Ascending aorta (tissue), 2 donors: ENCODE measurements around the gene GLYR1. TPM values are rescaled to one million over a fixed set of nuclear protein-coding genes. Genes with fewer than 3 reads are reported as not detected.

Experiments
- DNase-seq, 2 donors: peaks; one replicate each; pipeline ENCODE4 v3.0.0-alpha.2; 2019; ENCODE audit warnings: low spot score in 2 of 2
- H3K27ac ChIP-seq, 2 donors: fragments of 200-600 bp; sonication (generic); one replicate each; pipeline ENCODE4 v1.5.1; 2016 to 2017; ENCODE audit warnings: mild to moderate bottlenecking in 1 of 2
- H3K27me3 ChIP-seq: fragments of 200-600 bp; sonication (generic); one replicate; pipeline ENCODE4 v1.5.1; 2017
- H3K36me3 ChIP-seq, 2 donors: fragments of 200-600 bp; sonication (generic); one replicate each; pipeline ENCODE4 v1.5.1; 2016
- H3K4me1 ChIP-seq, 2 donors: fragments of 200-600 bp; sonication (generic); one replicate each; pipeline ENCODE4 v1.5.1; 2016 to 2017; ENCODE audit warnings: mild to moderate bottlenecking in 1 of 2
- H3K4me3 ChIP-seq, 2 donors: fragments of 200-600 bp; sonication (generic); one replicate each; pipeline ENCODE4 v1.5.1; 2016 to 2017; ENCODE audit warnings: mild to moderate bottlenecking in 1 of 2
- H3K9me3 ChIP-seq, 2 donors: fragments of 200-600 bp; sonication (generic); one replicate each; pipeline ENCODE4 v1.5.1; 2016
- CTCF ChIP-seq, 3 experiments: fragments of 200-600 bp in 2 of 3; fragments of 450-650 bp in 1 of 3; sonication (generic) in 2 of 3; IDR thresholded peaks; one replicate each; pipeline ENCODE4 v1.5.1; 2016 to 2019; ENCODE audit warnings: antibody characterized with exemption in 3 of 3, mild to moderate bottlenecking in 1 of 3, moderate library complexity in 1 of 3
- intact Hi-C: fragments of 100-400 bp; cut with DNase I; formaldehyde crosslinking; loops from one replicate; pipeline ENCODE4 v1.15.1; 2023
- total RNA-seq: library from RNA; depleted of rRNA; stranded (reverse); fragments of >200 nt; gene quantifications from one replicate; pipeline ENCODE4 v1.1.0, GENCODE V29; 2016

Gene GLYR1
- total RNA-seq, 1 donor from 2014 or later = 39.2 TPM

GRCh38 chr16:4790261-4790660 lies 56.8 kb downstream of the GLYR1 start:
- Histone ChIP-seq H3K4me3 (no peak overlapping the region), H3K27ac (no peak overlapping the region), H3K27me3 (no peaks in the 10 kb centered on the region), H3K4me1 (no peaks in the 10 kb centered on the region), H3K36me3 (no peaks in the 10 kb centered on the region), H3K9me3 (no peaks in the 10 kb centered on the region)
- intact Hi-C loops = no loop called here
- no peak for DNase-seq
- no peak for TF ChIP-seq CTCF (IDR thresholded peaks at IDR 0.05)

GRCh38 chr16:4788910-4789309 lies 58.2 kb downstream of the GLYR1 start:
- Histone ChIP-seq H3K4me1 (no peaks in the 10 kb centered on the region), H3K36me3 (no peaks in the 10 kb centered on the region), H3K27ac (no peak overlapping the region), H3K9me3 (no peaks in the 10 kb centered on the region), H3K4me3 (no peak overlapping the region), H3K27me3 (no peaks in the 10 kb centered on the region)
- no peak for DNase-seq
- intact Hi-C loops = no loop called here
- TF ChIP-seq CTCF (IDR thresholded peaks at IDR 0.05) = no peak

- intact Hi-C loops = no loop called here
- Histone ChIP-seq H3K36me3 (no peaks in the 10 kb centered on the region), H3K4me3 (no peak overlapping the region), H3K4me1 (no peaks in the 10 kb centered on the region), H3K9me3 (no peaks in the 10 kb centered on the region), H3K27ac (no peak overlapping the region), H3K27me3 (no peaks in the 10 kb centered on the region)
- no peak for TF ChIP-seq CTCF (IDR thresholded peaks at IDR 0.05)
- no peak for DNase-seq
Measured at GRCh38 chr16:4788489-4788889, 58.6 kb downstream of the GLYR1 start.

DNA sequence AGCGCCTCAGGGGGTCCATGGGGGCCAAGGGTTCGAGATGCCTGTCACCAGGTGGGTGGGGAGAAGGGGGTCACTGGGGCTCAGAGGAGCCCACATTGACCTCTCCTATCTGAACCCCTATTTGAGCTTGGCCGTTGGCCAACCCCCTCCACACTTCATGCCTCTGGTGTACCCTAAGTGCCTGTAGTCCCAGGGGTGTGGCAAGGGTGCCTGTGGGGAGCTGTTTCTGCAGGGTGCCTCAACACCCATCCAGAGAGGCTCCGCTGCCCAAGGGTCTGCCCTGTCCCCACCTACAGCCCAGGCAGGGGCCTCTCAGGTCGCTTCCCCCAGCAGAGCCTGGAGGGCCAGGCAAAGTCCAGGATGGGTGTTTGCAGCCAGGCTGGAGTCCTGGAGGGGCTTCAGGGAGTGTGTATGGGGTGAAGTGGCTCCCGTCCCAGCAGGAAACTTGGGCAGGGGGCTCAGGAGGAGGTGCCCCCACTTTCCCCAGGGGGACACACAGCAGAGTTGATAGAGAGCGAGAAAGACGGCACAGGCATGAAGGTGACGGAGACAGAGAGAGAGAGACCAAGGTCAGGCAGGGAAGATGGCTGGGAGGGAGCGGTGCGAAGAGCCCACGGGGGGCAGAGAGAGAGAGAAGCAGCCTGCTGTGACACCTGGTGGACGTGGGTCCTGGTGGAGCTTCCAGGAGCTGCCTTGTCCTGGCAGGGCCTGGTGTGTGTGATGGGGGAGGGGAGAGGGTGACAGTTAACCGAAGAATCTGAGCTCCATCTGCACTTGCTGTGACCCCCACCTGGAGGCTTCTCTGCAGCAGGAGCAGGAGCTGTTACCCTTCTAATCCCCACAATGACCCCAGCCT lies 59.2 kb downstream of the GLYR1 start, which contains the start of gene SEPTIN12:
TSS of gene SEPTIN12 (minus strand) at position 719 of the 856 bp plus-strand sequence. CDS start at position 19, 700 bp downstream.
- no peak for TF ChIP-seq CTCF (IDR thresholded peaks at IDR 0.05)
- intact Hi-C loops = no loop called here
- no peaks in the 10 kb centered on the region for H3K27me3 ChIP-seq
- DNase-seq = no peak
- H3K4me3 ChIP-seq = no peak within 1 kb of the TSS
- no peaks in the 10 kb centered on the region for H3K4me1 ChIP-seq
- no peak within 1 kb of the TSS for H3K27ac ChIP-seq
- no peaks in the 10 kb centered on the region for H3K36me3 ChIP-seq
- no peaks in the 10 kb centered on the region for H3K9me3 ChIP-seq

- H3K4me1 ChIP-seq = no peaks in the 10 kb centered on the region
- intact Hi-C loops = no loop called here
Measured at GRCh38 chr16:4787068-4787467, 60.0 kb downstream of the GLYR1 start.

More at GRCh38 chr16:4787068-4787467, 60.0 kb downstream of the GLYR1 start:
- Histone ChIP-seq H3K27ac (no peak overlapping the region), H3K4me3 (no peak overlapping the region), H3K27me3 (no peaks in the 10 kb centered on the region), H3K36me3 (no peaks in the 10 kb centered on the region), H3K9me3 (no peaks in the 10 kb centered on the region)
- no peak for DNase-seq
- no peak for TF ChIP-seq CTCF (IDR thresholded peaks at IDR 0.05)
